ENCODE results near the gene DDX21.

GRCh38 chr10:68989317-68989990 lies 33.5 kb downstream of the DDX21 start:
- TF ChIP-seq CTCF (conservative IDR thresholded peaks at IDR 0.05 in 1 of 2, IDR thresholded peaks at IDR 0.05 in 1 of 2; ENCODE audit: low read depth in 1 of 2, low read length in 2 of 2) (no peak), EZH2 (IDR thresholded peaks at IDR 0.05; ENCODE audit: low read length, missing control alignments) (no peak)
